ENCODE measurements around the gene GNB1.

The GNB1 gene

DNA sequence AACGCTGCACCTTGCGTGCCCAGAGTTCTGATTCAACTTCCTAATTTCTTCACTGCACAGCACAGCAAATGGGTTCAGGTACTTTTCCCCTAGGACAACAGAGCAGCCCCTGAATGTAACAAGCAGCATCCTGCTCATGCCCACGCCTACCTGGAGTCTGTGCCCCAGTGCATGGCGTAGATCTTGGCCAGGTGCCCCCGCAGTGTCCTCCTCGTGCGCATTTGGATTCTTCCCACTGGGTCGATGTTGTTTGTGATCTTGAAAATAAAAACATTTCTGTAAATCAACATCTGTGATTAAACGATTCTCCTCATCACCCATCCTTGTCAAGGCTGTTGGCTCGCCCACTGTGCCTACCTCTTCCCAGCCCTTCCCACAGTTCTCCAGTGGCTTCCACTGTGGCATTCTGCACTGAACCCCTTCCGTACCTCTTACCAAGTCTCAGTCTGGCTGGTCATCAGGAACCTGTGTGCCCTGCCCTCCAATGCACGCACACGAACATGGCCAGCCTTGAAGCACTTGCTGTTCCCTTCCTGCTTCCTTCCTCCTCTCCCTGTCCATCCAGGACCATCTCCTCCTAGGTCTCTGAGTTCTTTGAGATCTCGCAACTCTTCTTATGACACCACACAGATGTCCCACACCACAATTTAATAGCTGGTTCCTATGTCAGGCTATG lies 75.1 kb downstream of the GNB1 start:
- DNase-seq: no peak

DNA sequence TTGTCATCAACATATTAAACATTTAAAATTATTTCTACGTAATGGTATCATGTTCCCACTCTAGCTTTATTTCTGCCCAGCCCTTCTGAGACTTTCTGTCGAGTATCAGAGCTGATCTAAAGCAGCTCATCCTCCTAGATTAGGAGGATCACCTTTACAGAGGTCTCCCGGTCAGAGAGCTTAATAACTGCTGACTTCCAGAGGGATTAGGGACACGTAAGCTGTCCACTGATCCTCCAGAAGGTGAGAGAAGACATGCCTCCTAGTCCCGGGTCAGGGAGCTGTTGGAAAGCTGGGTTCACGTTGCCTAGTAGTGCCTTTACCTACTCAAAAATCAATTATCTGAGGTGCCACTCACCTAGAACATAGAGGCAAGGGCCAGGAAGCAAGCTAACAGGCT lies 81.4 kb downstream of the GNB1 start:
- no peak for DNase-seq

GRCh38 chr1:1808206-1808605 lies 82.7 kb downstream of the GNB1 start:
- DNase-seq: no peak

GRCh38 chr1:1806890-1807289 lies 84.0 kb downstream of the GNB1 start:
- DNase-seq: no peak

- no peak for DNase-seq
These were observed 86.6 kb downstream of the GNB1 start for GRCh38 chr1:1804301-1804700.

DNA sequence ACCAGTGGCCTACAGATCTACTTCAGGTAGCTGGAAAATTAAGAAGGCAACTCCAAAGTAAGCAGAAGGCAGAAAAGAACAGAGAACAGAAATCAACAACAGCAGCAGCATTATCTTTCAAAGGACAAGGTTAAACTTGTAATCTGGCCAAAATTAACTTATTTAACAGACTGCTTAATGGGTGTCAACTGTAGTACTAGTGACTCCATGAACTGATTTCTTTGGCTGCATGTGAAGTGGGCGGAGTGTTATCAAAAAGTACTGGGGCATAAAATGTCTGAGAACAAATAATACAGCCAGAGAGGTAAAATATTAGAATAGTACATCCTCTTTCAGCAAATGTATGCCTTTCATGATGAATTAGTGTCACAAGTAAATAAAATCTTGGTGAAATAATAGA lies 88.0 kb downstream of the GNB1 start:
- DNase-seq: no peak

DNA sequence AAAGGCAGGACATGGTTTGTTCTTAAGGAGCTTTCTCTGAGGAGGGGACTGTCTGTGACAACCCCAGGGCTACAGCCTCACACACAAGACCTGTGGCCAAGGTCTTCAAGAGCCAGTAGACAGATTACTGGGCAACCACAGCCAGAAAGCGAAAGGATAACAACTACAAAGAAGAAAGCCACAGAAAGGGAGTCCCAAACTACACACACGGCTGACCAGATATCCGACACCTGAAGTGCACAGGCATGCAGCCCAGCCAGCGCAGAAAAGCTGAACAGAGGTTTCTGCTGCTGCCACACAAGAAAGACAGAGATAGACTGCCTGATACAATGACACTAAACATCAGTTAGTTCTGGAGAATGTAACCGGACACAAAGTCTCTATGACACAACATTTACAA lies 91.2 kb downstream of the GNB1 start:
- DNase-seq: no peak

DNA sequence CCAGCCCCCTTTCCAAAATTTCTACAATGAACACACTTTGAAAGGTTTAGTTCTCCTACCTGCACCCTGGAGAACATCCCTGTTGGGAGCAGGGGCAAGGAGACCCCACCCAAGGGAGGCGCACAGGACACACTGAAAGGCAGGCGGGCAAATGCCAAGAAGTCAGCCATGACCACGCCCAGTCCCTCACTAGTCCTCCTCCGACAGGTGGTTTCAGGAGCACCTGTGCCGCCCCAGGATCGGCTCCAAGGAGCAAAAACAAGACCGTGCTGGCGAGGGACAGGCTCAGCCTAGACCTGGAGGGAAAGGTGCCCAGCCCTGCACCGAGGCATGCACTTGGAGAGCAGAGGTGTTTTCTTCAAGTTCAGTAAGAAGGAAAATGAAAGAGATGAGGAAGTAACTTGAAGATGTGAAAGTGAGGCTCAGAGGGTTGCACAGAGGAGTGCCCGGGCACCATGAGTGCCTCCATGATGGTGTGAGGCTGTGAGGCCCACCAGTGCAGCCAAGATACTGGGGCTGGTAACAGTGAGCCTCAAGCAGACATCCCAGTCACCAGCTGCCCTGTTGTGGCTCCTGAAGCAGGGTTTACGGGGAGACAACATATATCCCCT lies 93.1 kb downstream of the GNB1 start:
- DNase-seq: no peak

DNA sequence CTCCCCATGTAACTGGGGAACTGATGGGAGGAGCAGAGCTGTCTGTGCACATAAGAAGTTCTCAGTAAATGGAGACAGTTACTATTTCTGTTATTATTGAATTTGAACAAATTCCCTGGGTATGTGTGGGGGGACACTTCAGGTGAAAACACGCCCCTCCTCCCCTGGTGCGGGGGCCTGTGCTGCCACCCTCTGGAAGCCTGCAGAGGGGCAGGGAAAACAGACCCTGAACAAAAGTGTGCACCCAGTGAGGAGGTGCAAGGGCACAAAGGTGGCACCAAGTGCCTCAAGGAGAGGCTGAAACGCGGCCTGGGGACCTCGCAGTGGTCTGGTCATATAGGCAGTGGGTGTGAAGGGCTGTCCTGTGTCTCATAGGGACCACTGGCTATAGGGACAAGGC lies 94.4 kb downstream of the GNB1 start:
- no peak for DNase-seq

- DNase-seq: no peak
These were observed 95.9 kb downstream of the GNB1 start for GRCh38 chr1:1794999-1795398.

GRCh38 chr1:1793481-1794244 lies 97.2 kb downstream of the GNB1 start:
- no peak for DNase-seq

DNA sequence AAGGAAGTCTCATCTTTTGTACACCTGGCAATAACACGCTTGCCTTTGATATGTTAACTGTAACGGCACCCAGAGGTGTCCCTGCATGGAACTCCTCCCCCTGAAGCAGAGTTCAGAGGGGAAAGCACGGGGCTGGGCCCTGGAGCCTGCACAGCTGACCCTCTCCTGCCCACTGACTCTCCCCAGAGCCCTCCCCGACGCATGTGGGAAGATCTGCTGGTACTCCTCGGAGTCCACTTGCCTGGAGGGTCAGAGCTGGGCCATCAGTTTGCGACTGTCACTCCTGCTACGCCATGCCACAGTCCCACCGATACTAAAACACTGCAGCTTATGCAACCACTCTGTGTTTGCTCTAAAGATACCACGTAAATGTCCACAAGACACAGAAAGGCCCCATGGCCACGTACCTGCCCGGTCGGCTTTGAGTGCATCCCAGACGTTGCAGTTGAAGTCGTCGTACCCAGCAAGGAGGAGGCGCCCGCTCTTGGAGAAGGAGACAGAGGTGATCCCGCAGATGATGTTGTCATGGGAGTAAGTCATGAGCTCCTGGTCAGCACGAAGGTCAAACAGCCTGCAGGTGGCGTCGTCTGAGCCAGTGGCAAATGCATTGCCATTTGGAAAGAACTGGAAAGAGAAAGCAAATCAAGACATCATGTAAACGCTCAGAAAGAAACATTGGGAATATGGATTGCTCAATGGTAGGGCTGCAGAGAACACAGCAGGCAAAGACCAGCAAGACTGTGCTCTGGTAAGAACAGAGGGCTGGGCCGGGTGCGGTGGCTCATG lies 102.0 kb downstream of the GNB1 start:
- DNase-seq: no peak

- DNase-seq: no peak
These were observed 102.8 kb downstream of the GNB1 start for GRCh38 chr1:1788136-1788535.

- no peak for DNase-seq
These were observed 103.9 kb downstream of the GNB1 start for GRCh38 chr1:1786836-1787605.

DNA sequence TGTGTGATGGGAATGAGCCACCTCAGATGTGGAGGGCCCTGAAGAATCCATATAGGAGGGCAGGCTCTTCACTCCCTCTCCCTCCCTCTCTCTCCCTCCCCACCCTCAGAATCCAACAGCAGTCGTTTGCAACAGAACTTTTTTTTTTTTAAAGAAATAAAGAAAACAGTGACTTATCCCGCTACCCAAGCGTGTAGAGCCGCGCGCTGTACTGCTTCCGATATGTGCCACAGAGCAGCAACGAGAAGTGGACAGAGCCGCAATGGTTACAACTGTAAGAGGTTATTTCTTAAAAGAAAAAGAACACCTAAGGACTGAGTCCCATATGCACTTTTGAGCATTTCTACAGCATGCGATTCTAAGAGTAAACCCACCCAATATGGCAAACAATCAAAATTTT lies 105.2 kb downstream of the GNB1 start:
- DNase-seq: no peak

DNA sequence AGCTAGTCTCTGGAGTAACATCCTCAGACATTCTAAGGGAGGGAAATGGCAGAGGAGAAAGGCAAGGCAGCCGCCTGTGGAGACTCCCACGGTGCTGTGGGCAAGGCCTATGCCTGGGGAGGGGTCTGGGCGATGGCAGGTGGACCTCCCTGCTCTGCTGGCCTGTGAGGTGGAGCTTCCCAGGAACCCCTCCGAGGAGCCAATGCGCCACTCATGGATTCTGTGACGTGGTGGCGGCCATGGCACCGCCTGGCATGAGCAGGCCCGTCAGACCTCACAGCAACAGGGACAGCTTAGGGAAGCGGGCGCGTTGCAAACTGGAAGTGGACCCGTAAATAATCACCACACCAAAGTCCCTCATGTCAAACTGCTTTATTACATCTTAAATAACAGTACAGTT lies 106.0 kb downstream of the GNB1 start:
- no peak for DNase-seq

- no peak for DNase-seq
These were observed 107.6 kb downstream of the GNB1 start for GRCh38 chr1:1783320-1783719.

DNA sequence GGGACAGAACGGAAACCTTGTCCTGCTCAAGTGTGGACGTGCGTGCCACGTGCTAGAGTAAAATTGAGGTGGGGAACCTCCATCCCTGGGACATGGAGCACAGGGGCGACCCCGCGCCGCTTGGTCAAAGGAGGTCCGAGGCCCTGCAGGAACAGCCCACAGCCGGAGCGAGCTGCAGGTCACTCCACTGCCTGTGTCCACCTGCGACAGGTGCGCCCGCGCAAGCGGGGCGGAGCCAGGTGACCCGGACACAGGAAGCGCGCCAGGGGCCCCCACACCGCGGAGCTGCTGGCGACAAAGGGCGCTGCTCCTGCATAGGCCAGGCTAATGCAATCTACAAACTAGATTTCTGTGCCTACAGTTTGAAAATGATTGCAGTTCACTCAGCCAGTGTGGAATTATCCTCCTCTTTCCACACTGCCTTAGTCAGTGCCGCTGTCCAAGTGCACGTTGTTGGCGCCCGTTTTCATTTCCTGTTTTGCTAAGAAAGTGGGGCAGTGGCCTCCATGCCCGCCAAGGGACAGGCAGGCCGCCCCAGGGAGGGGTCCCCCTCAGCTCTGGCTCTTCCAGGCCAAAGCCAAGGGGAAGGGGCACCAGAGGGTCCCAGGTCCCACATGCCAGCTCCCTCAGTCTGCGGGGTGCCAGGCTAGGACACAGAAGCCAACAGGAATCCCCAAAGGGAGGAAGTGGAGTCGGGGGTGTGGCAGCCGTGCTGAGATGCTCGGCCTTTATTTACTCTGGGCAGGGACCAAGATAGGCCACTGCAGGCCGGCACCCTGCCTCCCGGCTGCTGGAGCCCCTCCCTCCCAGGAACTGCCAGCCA lies 108.3 kb downstream of the GNB1 start:
- DNase-seq: peak; percentile 17

DNA sequence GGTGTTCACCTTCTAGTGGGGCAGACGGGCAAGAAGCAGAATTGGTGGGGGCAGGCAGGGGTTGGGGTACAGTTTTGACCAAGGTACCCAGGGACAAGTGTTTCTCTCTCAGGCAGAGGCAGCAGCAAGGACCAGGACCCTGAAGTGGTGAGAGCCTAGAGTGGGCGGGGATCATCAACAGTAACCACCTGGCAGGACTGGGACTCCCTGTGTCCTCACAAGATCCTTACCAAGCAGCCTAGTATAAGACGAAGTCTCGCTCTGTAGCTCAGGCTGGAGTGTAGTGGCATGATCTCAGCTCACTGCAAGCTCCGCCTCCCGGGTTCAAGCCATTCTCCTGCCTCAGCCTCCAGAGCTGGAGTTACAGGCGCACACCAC lies 109.4 kb downstream of the GNB1 start:
- DNase-seq: no peak

DNA sequence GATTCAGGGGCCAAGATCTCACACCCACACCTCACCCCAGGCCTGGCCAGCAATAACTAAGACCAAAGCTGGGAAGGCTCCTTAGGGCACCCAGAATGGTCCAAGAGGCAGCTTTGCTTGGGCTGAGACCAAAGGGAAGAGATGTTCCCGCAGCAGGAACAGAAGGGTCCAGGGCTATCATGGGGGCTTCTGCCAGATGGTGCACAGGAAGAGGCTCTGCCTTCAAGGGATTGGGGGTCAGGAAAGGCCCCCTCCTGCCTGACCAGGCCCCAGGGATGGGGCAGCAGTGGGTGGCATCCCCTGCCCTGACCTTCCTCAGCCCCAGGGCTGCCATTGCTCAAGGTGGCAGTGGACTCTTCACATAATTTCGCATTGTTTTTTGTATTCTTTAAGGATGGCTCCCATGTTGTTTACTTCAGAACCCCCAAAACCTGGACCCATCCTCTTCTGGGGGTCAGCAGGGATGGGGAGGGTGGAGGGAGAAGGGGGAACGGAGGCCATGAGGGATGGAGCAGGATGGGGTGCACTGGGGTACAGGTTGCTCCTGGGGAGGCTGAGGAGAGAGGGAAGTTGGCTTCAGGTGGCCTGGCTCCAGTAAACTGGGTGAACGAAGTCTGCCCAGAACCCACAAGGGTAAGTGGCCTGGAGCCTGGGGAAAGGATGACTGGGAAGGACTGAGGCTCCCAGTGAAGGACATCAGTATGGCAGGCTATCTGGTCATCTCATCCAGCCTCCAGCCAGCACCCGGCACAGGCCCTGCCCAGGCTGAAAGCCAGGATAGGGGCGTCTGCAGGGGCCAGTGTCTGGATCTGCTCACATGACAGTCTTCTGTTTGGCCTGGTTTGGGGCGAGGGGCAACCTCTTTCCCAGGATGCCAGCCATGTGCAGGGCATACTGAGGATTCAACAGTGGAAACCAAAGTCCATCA lies 110.0 kb downstream of the GNB1 start:
- DNase-seq: no peak
